ENCODE data around the gene PCDHGB4.
A peak's percentile ranks its signal among the peaks of the same experiment; 100 is the strongest.
"Not testable (repeated sequence)": the region's sequence is repeated elsewhere in the genome, so short reads cannot be mapped to it uniquely, and the experiment has no call there.

PCDHGB4 gene

DNA sequence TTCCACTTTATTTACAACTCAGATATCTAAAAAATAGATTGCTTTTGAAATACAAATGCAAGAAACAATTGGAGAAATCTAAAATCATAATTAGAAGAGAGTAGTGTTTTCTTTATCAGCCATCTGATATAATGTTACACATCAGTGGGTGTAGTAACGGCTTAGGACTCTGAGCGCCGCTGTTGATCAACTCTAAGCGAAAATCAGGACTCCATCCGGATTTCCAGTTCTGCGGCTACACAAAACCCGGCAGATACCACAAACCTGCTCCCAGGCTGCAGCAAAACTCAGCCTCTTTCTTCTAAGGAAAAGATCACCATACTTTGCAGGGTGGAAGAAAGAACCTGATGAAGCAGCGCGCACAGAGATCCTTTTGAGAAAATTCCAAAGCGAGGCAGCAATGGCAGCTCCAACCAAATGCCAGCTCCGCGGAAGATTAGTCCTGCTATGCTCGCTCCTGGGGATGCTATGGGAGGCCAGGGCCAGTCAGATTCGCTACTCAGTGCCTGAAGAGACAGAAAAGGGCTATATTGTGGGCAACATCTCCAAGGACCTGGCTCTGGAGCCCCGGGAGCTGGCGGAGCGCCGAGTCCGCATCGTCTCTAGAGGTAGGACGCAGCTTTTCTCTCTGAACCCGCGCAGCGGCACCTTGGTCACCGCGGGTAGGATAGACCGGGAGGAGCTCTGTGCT, 15.2 kb downstream of the PCDHGB4 start, which contains the start of gene PCDHGA9:
TSS of gene PCDHGA9 (plus strand) at position 226 of the 691 bp plus-strand sequence. CDS start at position 401, 175 bp downstream.
- no peak for DNase-seq

DNA sequence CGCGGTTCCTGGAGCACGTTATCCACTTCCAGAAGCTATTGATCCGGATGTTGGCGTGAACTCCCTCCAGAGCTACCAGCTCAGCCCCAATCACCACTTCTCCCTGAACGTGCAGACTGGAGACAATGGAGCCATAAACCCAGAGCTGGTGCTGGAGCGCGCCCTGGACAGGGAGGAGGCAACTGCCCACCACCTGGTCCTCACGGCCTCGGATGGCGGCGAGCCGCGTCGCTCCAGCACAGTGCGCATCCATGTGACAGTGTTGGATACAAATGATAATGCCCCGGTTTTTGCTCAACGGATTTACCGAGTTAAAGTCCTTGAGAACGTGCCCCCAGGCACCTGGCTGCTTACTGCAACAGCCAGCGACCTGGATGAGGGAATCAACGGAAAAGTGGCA, 15.9 kb downstream of the PCDHGB4 start:
- DNase-seq = no peak

DNA sequence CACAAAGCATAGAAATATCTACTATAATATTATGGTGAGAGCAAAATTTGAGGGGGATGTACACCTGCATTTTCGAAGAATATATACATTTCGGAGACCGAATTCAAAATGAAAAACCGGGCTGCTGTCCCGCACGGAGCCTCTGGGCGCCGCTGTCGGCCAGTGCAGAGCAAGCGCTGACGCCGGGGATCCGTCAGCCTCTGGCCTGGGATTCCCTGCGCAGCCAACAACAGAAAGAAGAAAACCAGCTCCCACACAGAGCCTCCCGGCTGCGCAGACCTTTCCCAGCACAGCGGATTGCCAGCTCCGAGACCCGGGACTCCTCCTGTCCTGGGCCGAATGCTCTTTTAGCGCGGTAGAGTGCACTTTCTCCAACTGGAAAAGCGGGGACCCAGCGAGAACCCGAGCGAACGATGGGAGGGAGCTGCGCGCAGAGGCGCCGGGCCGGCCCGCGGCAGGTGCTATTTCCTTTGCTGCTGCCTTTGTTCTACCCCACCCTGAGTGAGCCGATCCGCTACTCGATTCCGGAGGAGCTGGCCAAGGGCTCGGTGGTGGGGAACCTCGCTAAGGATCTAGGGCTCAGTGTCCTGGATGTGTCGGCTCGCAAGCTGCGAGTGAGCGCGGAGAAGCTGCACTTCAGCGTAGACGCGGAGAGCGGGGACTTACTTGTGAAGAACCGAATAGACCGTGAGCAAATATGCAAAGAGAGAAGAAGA, 20.4 kb downstream of the PCDHGB4 start, which contains the start of gene PCDHGB6:
TSS of gene PCDHGB6 (plus strand) at position 232 of the 716 bp plus-strand sequence. CDS start at position 414, 182 bp downstream.
- DNase-seq = not testable (repeated sequence)

DNA sequence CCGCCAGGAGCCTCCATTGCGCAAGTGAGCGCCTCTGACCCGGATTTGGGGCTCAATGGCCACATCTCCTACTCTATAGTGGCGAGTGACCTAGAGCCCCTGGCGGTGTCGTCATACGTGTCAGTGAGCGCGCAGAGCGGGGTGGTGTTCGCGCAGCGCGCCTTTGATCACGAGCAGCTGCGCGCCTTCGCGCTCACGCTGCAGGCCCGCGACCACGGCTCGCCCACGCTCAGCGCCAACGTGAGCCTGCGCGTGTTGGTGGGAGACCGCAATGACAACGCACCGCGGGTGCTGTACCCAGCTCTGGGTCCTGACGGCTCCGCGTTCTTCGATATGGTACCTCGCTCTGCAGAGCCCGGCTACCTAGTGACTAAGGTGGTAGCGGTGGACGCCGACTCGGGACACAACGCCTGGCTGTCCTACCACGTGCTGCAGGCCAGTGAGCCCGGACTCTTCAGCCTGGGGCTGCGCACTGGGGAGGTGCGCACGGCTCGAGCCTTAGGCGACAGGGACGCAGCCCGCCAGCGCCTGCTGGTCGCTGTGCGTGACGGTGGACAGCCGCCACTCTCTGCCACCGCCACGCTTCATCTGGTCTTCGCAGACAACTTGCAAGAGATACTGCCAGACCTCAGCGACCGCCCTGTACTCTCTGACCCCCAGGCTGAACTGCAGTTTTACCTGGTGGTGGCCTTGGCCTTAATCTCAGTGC, 22.3 kb downstream of the PCDHGB4 start:
- no peak for DNase-seq

DNA sequence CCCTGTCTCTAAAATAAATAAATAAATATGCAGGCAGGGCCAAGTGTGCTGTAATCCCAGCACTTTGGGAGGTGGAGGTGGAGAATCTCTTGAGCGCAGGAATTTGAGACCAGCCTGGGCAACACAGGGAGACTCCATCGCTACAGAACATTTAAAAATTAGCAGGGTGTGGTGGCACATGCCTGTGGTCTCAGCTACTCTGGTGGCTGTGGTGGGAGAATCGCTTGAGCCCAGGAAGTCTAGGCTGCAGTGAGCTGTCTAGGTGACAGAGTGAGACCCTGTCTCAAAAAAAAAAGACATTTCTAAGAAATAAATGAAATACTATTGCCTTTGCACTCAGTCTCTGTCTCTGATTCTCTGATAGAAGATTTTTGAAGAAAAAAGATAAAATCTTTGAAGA, 24.1 kb downstream of the PCDHGB4 start:
- no peak for DNase-seq

DNA sequence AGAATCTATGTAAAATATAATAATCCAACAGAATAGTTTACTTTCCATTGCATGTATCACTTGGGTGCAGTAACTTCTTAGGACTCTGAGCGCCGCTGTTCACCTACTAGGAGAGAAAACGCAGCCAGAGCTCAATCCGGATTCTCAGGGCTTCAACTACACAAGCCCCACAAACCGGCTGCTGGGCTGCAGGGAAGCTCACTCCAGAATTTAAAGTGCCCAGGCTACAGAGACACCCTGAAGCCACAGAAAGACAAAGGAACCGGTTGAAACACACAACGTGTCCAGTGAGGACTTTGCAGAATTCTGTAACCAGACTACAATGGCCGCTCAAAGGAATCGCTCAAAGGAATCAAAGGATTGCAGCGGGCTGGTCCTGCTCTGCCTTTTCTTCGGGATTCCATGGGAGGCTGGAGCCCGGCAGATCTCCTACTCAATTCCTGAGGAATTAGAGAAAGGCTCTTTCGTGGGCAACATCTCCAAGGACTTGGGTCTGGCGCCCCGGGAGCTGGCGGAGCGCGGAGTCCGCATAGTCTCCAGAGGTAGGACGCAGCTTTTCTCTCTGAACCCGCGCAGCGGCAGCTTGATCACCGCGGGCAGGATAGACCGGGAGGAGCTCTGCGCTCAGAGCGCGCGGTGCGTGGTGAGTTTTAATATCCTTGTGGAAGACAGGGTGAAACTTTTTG, 25.5 kb downstream of the PCDHGB4 start, which contains the start of gene PCDHGA10:
TSS of gene PCDHGA10 (plus strand) at position 134 of the 686 bp plus-strand sequence. CDS start at position 323, 189 bp downstream.
- no peak for DNase-seq

DNA sequence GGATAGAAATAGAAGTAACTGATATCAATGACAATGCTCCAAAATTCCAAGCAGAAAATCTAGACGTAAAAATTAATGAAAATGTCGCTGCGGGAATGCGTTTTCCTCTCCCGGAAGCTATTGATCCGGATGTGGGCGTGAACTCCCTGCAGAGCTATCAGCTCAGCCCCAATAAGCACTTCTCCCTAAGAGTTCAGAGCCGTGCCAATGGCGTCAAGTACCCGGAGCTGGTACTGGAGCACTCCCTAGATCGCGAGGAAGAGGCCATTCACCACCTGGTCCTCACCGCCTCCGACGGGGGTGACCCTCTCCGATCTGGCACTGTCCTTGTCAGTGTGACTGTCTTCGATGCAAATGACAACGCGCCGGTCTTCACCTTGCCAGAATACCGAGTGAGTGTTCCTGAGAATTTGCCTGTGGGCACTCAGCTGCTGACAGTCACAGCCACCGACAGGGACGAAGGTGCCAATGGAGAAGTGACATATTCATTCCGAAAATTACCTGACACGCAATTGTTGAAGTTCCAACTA, 26.1 kb downstream of the PCDHGB4 start:
- DNase-seq = no peak

DNA sequence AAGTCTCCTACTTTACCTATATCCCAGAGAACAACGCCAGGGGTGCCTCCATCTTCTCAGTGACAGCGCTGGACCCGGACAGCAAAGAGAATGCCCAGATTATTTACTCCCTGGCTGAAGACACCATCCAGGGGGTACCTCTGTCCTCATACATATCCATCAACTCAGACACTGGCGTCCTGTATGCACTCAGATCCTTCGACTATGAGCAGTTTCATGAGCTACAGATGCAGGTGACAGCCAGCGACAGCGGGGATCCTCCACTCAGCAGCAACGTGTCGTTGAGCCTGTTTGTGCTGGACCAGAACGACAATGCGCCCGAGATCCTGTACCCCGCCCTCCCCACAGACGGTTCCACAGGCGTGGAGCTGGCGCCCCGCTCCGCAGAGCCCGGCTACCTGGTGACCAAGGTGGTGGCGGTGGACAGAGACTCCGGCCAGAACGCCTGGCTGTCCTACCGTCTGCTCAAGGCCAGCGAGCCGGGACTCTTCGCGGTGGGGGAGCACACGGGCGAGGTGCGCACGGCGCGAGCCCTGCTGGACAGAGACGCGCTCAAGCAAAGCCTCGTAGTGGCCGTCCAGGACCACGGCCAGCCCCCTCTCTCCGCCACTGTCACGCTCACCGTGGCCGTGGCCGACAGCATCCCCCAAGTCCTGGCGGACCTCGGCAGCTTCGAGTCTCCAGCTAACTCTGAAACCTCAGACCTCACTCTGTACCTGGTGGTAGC, 27.2 kb downstream of the PCDHGB4 start:
- not testable (repeated sequence) for DNase-seq

DNA sequence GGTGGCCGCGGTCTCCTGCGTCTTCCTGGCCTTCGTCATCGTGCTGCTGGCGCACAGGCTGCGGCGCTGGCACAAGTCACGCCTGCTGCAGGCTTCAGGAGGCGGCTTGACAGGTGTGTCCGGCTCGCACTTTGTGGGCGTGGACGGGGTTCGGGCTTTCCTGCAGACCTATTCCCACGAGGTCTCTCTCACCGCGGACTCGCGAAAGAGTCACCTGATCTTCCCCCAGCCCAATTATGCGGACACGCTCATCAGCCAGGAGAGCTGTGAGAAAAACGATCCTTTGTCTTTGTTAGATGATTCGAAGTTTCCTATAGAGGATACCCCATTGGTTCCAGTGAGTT, 27.7 kb downstream of the PCDHGB4 start:
- not testable (repeated sequence) for DNase-seq

DNA sequence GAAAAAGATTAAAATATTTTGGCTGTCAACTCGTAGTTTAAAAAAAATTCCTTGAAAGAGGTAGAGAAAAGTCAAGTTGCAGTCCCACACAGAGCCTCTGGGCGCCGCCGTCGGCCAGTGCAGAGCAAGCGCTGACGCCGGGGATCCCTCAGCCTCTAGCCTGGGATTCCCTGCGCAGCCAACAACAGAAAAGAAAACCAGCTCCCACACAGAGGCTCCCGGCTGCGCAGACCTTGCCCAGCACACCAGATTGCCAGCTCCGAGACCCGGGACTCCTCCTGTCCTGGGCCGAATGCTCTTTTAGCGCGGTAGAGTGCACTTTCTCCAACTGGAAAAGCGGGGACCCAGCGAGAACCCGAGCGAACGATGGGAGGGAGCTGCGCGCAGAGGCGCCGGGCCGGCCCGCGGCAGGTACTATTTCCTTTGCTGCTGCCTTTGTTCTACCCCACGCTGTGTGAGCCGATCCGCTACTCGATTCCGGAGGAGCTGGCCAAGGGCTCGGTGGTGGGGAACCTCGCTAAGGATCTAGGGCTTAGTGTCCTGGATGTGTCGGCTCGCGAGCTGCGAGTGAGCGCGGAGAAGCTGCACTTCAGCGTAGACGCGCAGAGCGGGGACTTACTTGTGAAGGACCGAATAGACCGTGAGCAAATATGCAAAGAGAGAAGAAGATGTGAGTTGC, 30.1 kb downstream of the PCDHGB4 start, which contains the start of gene PCDHGB7:
TSS of gene PCDHGB7 (plus strand) at position 184 of the 679 bp plus-strand sequence. CDS start at position 367, 183 bp downstream.
- peak; percentile 63 for DNase-seq

DNA sequence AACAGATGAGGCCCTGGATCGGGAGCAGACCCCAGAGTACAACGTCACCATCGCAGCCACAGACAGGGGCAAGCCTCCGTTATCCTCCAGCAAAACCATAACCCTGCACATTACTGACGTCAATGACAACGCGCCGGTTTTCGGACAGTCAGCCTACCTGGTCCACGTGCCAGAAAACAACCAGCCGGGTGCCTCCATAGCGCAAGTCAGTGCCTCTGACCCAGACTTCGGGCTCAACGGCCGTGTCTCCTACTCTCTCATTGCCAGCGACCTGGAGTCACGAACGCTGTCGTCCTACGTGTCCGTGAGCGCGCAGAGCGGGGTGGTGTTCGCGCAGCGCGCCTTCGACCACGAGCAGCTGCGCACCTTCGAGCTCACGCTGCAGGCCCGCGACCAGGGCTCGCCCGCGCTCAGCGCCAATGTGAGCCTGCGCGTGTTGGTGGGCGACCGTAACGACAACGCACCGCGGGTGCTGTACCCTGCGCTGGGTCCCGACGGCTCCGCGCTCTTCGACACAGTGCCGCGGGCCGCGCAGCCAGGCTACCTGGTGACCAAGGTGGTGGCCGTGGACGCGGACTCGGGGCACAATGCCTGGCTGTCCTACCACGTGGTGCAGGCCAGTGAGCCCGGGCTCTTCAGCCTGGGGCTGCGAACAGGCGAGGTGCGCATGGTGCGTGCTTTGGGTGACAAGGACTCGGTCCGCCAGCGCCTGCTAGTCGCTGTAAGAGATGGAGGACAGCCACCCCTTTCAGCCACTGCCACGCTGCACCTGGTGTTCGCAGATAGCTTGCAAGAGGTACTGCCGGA, 31.8 kb downstream of the PCDHGB4 start:
- DNase-seq = no peak

DNA sequence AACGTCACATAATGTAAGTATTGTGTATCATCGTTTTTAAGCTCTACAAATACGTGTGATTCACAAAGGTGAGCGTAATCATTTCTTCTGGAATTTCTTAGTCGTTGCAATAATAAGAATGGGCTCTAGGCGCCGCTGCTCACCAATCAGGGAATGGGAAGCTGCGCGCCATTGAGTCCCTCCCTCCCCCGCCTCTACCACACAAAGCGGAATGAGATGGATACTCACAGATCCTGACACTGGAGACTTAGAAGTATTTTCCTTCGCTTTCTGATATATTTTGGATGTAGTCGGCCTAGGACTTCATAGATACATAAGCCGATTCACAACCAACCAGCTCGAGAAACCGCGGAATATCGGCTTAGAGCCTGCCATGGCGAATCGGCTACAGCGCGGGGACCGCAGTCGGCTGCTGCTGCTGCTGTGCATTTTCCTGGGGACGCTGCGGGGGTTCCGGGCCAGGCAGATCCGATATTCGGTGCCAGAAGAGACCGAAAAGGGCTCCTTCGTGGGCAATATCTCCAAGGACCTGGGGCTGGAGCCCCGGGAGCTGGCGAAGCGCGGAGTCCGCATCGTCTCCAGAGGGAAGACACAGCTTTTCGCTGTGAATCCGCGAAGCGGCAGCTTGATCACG, 33.5 kb downstream of the PCDHGB4 start, which contains the start of gene PCDHGA11:
TSS of gene PCDHGA11 (plus strand) at position 197 of the 634 bp plus-strand sequence. CDS start at position 374, 177 bp downstream.
- no peak for DNase-seq

DNA sequence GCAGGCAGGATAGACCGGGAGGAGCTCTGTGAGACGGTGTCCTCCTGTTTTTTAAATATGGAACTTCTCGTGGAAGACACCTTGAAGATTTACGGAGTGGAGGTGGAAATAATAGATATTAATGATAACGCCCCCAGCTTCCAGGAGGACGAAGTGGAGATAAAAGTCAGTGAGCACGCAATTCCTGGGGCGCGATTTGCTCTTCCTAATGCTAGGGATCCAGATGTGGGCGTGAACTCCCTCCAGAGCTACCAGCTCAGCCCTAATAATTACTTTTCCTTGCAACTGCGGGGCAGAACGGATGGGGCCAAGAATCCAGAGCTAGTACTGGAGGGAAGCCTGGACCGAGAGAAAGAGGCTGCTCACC, 34.0 kb downstream of the PCDHGB4 start:
- DNase-seq = no peak

DNA sequence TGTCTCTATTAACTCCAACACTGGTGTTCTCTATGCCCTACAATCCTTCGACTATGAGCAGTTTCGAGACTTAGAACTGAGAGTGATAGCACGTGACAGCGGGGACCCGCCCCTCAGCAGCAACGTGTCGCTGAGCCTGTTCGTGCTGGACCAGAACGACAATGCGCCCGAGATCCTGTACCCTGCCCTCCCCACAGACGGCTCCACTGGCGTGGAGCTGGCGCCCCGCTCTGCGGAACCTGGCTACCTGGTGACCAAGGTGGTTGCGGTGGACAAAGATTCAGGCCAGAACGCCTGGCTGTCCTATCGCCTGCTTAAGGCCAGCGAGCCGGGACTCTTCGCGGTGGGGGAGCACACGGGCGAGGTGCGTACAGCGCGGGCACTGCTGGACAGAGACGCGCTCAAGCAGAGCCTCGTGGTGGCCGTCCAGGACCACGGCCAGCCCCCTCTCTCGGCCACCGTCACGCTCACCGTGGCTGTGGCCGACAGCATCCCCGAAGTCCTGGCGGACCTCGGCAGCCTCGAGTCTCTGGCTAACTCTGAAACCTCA, 35.3 kb downstream of the PCDHGB4 start:
- no peak for DNase-seq

DNA sequence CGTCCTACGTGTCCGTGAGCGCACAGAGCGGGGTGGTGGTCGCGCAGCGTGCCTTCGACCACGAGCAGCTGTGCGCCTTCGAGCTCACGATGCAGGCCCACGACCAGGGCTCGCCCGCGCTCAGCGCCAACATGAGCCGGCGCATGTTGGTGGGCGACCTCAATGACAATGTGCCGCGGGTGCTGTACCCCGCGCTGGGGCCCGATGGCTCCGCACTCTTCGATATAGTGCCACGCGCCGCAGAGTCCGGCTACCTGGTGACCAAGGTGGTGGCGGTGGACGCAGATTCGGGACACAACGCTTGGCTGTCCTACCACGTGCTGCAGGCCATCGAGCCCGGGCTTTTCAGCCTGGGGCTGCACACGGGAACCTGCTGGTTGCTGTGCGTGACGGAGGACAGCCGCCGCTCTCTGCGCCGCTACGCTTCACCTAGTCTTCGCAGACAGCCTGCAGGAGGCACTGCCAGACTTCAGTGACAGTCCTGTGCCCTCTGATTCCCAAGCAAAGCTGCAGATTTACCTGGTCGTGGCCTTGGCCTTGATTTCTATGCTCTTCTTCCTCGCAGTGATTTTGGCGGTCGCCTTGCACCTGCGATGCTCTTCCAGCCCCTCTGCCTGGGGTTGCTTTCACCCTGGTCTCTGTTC, 40.4 kb downstream of the PCDHGB4 start:
- no peak for DNase-seq

DNA sequence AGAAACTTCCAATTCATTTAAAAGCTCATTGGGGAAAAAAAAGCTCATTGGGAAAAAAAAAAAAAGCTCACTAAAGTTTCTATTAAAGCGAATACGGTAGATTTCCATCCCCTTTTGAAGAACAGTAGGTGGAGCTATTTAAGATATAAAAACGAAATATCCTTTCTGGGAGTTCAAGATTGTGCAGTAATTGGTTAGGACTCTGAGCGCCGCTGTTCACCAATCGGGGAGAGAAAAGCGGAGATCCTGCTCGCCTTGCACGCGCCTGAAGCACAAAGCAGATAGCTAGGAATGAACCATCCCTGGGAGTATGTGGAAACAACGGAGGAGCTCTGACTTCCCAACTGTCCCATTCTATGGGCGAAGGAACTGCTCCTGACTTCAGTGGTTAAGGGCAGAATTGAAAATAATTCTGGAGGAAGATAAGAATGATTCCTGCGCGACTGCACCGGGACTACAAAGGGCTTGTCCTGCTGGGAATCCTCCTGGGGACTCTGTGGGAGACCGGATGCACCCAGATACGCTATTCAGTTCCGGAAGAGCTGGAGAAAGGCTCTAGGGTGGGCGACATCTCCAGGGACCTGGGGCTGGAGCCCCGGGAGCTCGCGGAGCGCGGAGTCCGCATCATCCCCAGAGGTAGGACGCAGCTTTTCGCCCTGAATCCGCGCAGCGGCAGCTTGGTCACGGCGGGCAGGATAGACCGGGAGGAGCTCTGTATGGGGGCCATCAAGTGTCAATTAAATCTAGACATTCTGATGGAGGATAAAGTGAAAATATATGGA, 43.0 kb downstream of the PCDHGB4 start, which contains the start of gene PCDHGA12:
TSS of gene PCDHGA12 (plus strand) at position 176 of the 782 bp plus-strand sequence. CDS start at position 429, 253 bp downstream.
- no peak for DNase-seq

DNA sequence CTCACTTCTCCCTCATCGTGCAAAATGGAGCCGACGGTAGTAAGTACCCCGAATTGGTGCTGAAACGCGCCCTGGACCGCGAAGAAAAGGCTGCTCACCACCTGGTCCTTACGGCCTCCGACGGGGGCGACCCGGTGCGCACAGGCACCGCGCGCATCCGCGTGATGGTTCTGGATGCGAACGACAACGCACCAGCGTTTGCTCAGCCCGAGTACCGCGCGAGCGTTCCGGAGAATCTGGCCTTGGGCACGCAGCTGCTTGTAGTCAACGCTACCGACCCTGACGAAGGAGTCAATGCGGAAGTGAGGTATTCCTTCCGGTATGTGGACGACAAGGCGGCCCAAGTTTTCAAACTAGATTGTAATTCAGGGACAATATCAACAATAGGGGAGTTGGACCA, 43.8 kb downstream of the PCDHGB4 start:
- DNase-seq = no peak

DNA sequence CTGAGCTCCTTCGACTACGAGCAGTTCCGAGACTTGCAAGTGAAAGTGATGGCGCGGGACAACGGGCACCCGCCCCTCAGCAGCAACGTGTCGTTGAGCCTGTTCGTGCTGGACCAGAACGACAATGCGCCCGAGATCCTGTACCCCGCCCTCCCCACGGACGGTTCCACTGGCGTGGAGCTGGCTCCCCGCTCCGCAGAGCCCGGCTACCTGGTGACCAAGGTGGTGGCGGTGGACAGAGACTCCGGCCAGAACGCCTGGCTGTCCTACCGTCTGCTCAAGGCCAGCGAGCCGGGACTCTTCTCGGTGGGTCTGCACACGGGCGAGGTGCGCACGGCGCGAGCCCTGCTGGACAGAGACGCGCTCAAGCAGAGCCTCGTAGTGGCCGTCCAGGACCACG, 44.8 kb downstream of the PCDHGB4 start:
- not testable (repeated sequence) for DNase-seq
